GM21423 (cell line): ENCODE measurements around the gene SMKR1.
"Not testable (repeated sequence)": the region's sequence is repeated elsewhere in the genome, so short reads cannot be mapped to it uniquely, and the experiment has no call there.

Experiments used
- ATAC-seq: cut with Tn5 transposase; IDR thresholded peaks from one replicate; pipeline ENCODE4 v1.9.1; 2021; ENCODE audit warnings: mild to moderate bottlenecking, moderate library complexity; ENCODE audit not compliant: unreplicated experiment

Gene SMKR1

GRCh38 chr7:129481376-129481775 is 21.0 kb upstream of the SMKR1 start:
- not testable (repeated sequence) for ATAC-seq

DNA sequence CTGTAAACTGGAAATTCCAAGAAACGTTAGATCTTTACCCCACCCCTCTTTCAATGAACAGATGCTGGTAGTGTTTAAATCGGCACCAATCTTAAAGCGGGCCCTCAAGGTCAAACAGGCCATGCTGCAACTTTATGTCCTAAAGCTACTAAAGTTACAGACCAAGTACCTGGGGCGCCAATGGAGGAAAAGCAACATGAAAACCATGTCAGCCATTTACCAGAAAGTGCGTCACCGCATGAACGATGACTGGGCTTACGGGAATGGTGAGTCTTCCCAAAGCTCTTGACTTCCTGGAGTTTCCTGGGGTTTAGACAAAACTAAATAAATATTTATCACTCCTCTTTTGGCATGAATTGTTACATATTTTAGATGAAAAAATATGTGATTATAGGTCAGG is 19.6 kb upstream of the SMKR1 start:
- ATAC-seq, result no peak

DNA sequence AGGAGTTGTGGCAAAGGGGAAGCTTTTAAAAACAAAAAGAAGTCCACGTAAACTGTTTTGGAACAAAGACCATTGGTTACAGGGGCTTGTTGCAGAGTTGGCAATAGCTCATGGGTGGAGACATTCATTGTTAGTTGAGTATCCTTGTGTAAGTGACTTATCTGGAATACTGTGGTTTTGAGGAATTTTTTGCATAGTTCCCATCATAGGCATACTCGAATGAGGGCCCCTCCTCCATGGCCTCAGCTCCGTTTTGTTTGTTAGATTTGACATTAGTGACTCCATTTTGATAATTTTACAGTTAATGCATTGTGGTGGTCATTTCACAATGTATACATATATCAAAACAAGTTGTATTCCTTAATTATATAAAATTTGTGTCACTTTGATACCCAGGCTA is 12.8 kb upstream of the SMKR1 start:
- ATAC-seq, result no peak

- no peak for ATAC-seq
Observed at GRCh38 chr7:129492391-129492790, 9.9 kb upstream of the SMKR1 start.

DNA sequence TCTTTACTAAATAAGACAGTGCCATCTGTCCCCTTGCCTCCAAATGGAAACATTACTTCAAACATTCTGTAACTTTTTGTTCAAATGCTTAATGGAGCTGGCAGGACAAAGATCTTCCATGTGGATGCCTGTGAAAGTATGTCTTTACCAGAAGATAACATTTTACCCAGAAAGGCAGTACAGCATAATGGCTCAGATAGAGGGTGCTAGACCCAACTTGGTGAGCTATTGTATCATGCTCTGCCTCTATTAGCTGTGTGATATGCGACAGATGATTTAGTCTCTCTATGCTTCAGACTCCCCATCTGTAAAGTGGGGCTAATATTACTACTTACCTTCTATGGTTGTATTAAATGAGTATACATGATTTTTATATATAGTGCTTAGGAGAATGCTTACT is 8.8 kb upstream of the SMKR1 start:
- no peak for ATAC-seq

DNA sequence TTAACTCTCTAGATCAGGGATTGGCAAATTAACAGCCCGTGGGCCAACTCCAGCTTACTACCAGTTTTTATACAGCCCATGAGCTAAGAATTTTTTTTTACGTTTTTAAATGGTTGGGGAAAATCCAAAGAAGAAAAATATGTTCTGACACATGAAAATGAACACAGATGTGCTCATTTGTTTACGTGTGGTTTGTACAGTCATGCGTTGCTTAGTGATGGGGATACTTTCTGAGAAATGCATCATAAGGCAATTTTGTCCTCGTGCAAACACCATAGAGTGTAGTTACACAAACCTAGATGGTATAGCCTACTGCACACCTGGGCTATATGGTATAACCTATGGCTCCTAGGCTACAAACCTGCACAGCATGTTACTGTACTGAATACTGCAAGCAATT is 8.3 kb upstream of the SMKR1 start:
- ATAC-seq, result no peak

- ATAC-seq, result no peak
Observed at GRCh38 chr7:129495987-129496386, 6.3 kb upstream of the SMKR1 start.

GRCh38 chr7:129496653-129497052 is 5.7 kb upstream of the SMKR1 start:
- ATAC-seq, result no peak

GRCh38 chr7:129497156-129497555 is 5.2 kb upstream of the SMKR1 start:
- no peak for ATAC-seq

DNA sequence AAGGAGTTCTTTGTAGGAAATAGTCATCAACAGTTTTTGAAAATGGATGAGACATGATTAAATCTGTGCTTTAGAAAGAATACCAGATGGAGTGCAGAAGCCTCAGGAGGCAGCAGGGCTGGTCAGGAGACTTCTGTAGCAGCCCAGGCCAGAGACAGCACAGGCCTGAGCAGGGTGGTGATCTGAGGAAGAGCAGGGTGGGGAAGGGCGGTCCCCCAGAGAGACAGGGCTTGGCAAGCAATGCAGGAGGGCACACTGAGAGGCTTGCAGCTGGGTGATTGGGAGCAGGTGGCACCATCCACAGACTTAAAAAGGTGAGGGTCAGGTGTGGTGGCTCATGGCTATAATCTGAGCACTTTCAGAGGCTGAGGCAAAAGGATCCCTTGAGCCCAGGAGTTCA is 4.3 kb upstream of the SMKR1 start:
- ATAC-seq, result no peak

- ATAC-seq, result no peak
Observed at GRCh38 chr7:129499999-129500398, 2.3 kb upstream of the SMKR1 start.

- peak; percentile 10 for ATAC-seq
Observed at GRCh38 chr7:129502708-129503685, 666 bp downstream of the SMKR1 start.

DNA sequence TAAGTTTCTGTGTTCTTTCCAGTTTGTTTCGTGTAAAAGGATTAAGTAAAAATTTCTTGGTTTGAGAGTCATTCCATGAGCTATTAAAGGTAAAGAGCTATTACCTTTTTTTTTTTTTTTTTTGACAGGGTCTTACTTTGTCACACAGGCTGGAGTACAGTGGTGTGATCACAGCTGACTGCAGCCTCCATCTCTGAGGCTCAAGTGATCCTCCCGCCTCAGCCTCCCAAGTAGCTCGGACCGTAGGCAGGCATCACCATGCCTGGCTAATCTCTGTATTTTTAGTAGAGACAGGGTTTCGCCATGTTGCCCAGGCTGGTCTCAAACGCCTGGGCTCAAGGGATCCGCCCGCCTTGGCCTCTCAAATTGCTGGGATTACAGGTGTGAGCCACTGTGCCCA is 1.4 kb downstream of the SMKR1 start:
- no peak for ATAC-seq

DNA sequence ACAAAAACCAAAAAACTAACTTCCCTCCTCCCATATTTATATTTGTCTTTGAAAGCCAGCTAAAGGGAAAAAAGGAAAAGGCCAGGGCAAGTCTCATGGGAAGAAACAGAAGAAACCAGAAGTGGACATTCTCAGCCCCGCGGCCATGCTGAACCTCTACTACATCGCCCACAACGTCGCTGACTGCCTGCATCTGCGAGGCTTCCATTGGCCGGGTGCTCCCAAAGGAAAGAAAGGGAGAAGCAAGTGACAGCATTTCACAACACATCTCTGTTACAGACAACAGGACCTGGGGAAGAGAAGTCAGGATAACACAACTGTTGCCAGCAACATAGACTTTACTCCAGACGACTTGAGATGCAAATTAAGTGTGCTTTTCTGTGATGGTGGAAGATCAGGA is 9.9 kb downstream of the SMKR1 start:
- ATAC-seq, result no peak

- no peak for ATAC-seq
Observed at GRCh38 chr7:129513546-129513945, 11.2 kb downstream of the SMKR1 start.

DNA sequence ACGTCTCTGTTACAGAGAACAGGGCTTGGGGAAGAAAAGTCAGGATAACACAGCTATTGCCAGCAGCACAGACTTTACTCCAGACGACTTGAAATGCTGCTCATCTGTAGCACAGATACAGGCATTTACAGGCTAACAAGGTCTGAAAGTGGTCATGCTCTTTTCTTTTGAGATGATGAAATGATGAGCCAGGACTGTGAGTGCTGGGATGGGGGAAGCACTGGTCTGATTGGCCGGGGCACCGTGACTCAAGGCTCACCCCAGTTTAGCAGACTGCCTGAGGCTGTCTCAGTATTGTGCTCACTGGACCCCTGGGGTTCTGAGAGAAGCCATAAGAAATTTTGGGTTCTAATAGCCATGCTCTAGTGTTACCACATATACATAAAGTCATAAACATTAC is 12.4 kb downstream of the SMKR1 start:
- no peak for ATAC-seq

DNA sequence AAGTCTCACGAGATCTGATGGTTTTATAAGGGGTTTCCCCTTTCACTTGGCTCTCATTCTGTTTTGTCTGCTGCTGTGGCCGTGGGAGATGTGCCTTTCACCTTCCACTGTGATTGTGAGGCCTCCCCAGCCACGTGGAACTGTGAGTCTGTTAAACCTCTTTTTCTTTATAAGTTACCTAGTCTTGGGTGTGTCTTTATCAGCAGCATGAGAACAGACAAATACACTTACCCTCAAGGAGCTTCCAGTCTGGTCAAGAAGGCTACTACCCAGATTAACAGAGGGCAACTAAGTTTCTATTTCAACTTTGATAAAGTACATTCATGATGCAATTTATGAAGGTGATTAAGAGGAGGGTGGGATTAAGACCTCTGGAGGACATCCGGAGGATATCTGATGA is 13.1 kb downstream of the SMKR1 start:
- ATAC-seq, result no peak

GRCh38 chr7:129517931-129518330 is 15.6 kb downstream of the SMKR1 start:
- ATAC-seq, result no peak

- ATAC-seq, result no peak
Observed at GRCh38 chr7:129519464-129519863, 17.1 kb downstream of the SMKR1 start.

- ATAC-seq, result no peak
Observed at GRCh38 chr7:129522088-129522970, 20.0 kb downstream of the SMKR1 start.

- no peak for ATAC-seq
Observed at GRCh38 chr7:129522971-129523340, 20.6 kb downstream of the SMKR1 start.

DNA sequence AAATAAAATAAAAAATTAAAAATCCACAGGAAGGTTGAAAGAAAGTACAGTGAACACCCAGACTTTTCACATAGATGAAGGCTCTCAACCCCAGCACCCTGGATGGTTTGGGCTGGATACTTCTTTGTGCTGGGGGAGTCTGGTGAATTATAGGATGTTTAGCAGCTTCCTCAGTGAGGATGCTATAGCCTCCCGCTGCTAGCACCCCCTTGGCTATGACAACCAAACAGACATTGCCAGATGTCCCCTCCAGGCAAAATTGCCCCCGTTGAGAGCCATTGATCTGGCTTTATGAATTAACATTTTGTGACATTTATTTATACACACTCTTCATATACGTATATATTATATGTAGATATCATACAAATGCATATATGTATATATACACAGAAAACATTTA is 21.6 kb downstream of the SMKR1 start:
- ATAC-seq, result no peak
